ENCODE data around the gene LRP10.

LRP10 gene

GRCh38 chr14:22866874-22867273 lies 4.7 kb upstream of the LRP10 start:
- DNase-seq = no peak

- no peak for DNase-seq
Measured at GRCh38 chr14:22870811-22871223, 723 bp upstream of the LRP10 start.

GRCh38 chr14:22872033-22872832 lies 693 bp downstream of the LRP10 start:
- peak; percentile 78 for DNase-seq

GRCh38 chr14:22872833-22873520 lies 1.4 kb downstream of the LRP10 start:
- DNase-seq = no peak

GRCh38 chr14:22875003-22875747 lies 3.6 kb downstream of the LRP10 start:
- no peak for DNase-seq

GRCh38 chr14:22875748-22876319 lies 4.3 kb downstream of the LRP10 start:
- no peak for DNase-seq

- DNase-seq = no peak
Measured at GRCh38 chr14:22877000-22877501, 5.5 kb downstream of the LRP10 start.

- DNase-seq = no peak
Measured at GRCh38 chr14:22878271-22879246, 7.0 kb downstream of the LRP10 start.

- no peak for DNase-seq
Measured at GRCh38 chr14:22882064-22882463, 10.5 kb downstream of the LRP10 start.

- DNase-seq = peak; percentile 37
Measured at GRCh38 chr14:22882529-22883172, 11.1 kb downstream of the LRP10 start.

- DNase-seq = no peak
Measured at GRCh38 chr14:22883173-22883976, 11.8 kb downstream of the LRP10 start, which contains the start of gene REM2. Gene REM2 (plus strand): TSS chr14:22883222. CDS start chr14:22883288, 66 bp downstream.

- no peak for DNase-seq
Measured at GRCh38 chr14:22884076-22884737, 12.7 kb downstream of the LRP10 start.

GRCh38 chr14:22884738-22885523 lies 13.4 kb downstream of the LRP10 start:
- no peak for DNase-seq

GRCh38 chr14:22885975-22886374 lies 14.4 kb downstream of the LRP10 start:
- no peak for DNase-seq

GRCh38 chr14:22886500-22887259 lies 15.1 kb downstream of the LRP10 start:
- DNase-seq = peak; percentile 65

- DNase-seq = peak; percentile 46
Measured at GRCh38 chr14:22887260-22887989, 15.9 kb downstream of the LRP10 start.

GRCh38 chr14:22887990-22888378 lies 16.4 kb downstream of the LRP10 start:
- DNase-seq = peak; percentile 64
